Retinal pigment epithelial cell (primary cell): Measurements from ENCODE around the gene NUDT1.

ENCODE experiments used
- DNase-seq: peaks from one replicate; pipeline ENCODE4 v3.0.0-alpha.2; 2010; ENCODE audit warnings: low read depth
- H3K4me3 ChIP-seq: 2 replicates; pipeline ENCODE4 v1.5.1; 2011; ENCODE audit warnings: mild to moderate bottlenecking, low read length, control low read depth, moderate library complexity
- CTCF ChIP-seq: conservative IDR thresholded peaks from 2 replicates; pipeline ENCODE4 v1.5.1; 2011; ENCODE audit warnings: low read depth, low read length, control low read depth, inconsistent platforms

The NUDT1 gene

GRCh38 chr7:2201686-2202360, 40.2 kb upstream of the NUDT1 start:
- no peak overlapping the region for H3K4me3 ChIP-seq
- TF ChIP-seq CTCF, result no peak
- no peak for DNase-seq

GRCh38 chr7:2202361-2202761, 39.7 kb upstream of the NUDT1 start:
- no peak overlapping the region for H3K4me3 ChIP-seq
- no peak for TF ChIP-seq CTCF
- DNase-seq, result no peak

GRCh38 chr7:2202901-2203765, 38.9 kb upstream of the NUDT1 start:
- TF ChIP-seq CTCF, result peak; percentile 5
- H3K4me3 ChIP-seq, result no peak overlapping the region
- DNase-seq, result no peak

- DNase-seq, result no peak
- H3K4me3 ChIP-seq, result no peak overlapping the region
- TF ChIP-seq CTCF, result no peak
Observed at GRCh38 chr7:2203766-2204300, 38.2 kb upstream of the NUDT1 start.

- H3K4me3 ChIP-seq, result no peak overlapping the region
- no peak for DNase-seq
- TF ChIP-seq CTCF, result no peak
Observed at GRCh38 chr7:2204446-2204845, 37.6 kb upstream of the NUDT1 start.

GRCh38 chr7:2205036-2205780, 36.8 kb upstream of the NUDT1 start:
- TF ChIP-seq CTCF, result no peak
- peak; percentile 13 for DNase-seq
- no peak overlapping the region for H3K4me3 ChIP-seq
